ENCODE data around the gene SCD.

Gene SCD

DNA sequence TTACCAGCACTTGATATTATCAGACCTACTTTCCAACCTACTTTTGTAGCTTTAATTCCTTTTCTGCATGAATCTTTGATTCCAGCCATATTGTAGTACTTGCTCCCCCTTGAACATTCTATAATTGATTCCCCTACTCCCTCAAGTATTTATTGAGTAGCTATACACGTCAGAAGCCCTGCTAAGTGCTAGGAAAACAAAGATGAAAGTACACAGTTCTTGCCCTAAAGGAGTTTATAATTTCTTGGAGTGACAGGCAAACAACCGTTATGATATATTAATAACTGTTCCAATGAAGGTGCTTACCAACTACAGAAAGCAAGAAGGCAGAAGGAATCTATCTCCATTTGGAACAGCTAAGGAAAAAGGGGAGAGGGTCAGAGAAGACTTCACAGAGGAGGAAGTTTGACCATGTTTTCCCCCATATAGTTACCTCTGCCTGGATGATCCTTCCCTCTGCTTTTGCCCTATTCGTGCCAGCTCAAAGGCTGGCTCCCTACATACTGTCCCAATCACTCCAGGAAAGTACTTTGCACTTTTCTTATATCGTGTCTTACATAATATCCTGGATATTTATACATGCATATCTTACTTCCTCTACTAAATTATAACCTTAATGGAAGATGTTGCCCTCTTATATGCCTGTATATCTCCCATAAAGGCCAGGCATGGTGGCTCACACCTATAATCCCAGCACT, 54.7 kb downstream of the SCD start:
- no peak for DNase-seq (ENCODE audit: low read depth)

DNA sequence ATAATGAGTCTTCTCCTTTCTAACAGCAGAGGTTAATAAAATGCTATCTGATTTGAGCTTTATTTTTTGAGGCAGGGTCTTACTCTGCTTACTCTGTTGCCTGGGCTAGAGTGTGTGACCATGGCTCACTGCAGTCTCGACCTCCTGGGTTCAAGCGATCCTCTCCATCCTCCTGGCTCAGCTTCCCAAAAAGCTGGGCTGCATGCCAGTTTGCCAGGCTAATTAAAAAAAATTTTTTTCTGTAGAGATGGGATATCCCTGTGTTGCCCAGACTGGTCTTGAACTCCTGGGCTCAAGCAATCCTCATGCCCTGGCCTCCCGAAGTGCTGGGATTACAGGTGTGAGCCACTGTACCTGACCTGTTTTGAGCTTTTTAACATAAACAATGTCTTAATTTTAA, 56.7 kb downstream of the SCD start:
- no peak for DNase-seq (ENCODE audit: low read depth)

DNA sequence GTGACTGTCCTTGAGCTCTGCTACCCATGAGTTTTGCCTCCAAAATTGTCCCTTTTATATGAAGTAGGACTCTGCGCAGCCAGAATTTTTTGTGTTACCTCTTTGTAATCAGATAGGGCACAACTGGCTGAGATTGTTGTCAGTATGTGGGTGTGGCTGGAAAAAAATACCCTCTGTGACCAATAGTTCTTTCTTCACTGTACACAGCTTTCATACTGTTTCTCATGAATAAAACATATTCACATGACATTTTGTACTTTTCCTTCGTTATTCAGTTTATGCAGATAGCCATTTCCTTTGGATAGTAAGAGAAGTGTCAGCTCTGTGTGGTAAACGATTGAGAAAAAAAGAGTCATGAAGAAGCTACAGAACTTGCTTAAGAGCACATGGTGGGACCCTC, 66.1 kb downstream of the SCD start:
- DNase-seq (ENCODE audit: low read depth), result no peak
